Retinal pigment epithelial cell (primary cell): ENCODE measurements around the gene CCDC38.

Experiments
- DNase-seq: peaks from one replicate; pipeline ENCODE4 v3.0.0-alpha.2; 2010; ENCODE audit warnings: low read depth
- H3K4me3 ChIP-seq: 2 replicates; pipeline ENCODE4 v1.5.1; 2011; ENCODE audit warnings: mild to moderate bottlenecking, low read length, control low read depth, moderate library complexity
- CTCF ChIP-seq: conservative IDR thresholded peaks from 2 replicates; pipeline ENCODE4 v1.5.1; 2011; ENCODE audit warnings: low read depth, low read length, control low read depth, inconsistent platforms

Gene CCDC38

GRCh38 chr12:95884998-95885397, 57.4 kb downstream of the CCDC38 start:
- DNase-seq: no peak
- H3K4me3 ChIP-seq: no peak overlapping the region
- no peak for TF ChIP-seq CTCF

GRCh38 chr12:95882873-95883272, 59.5 kb downstream of the CCDC38 start:
- DNase-seq: no peak
- no peak overlapping the region for H3K4me3 ChIP-seq
- no peak for TF ChIP-seq CTCF

- DNase-seq: no peak
- no peak overlapping the region for H3K4me3 ChIP-seq
Measured at GRCh38 chr12:95882080-95882479, 60.3 kb downstream of the CCDC38 start.

DNA sequence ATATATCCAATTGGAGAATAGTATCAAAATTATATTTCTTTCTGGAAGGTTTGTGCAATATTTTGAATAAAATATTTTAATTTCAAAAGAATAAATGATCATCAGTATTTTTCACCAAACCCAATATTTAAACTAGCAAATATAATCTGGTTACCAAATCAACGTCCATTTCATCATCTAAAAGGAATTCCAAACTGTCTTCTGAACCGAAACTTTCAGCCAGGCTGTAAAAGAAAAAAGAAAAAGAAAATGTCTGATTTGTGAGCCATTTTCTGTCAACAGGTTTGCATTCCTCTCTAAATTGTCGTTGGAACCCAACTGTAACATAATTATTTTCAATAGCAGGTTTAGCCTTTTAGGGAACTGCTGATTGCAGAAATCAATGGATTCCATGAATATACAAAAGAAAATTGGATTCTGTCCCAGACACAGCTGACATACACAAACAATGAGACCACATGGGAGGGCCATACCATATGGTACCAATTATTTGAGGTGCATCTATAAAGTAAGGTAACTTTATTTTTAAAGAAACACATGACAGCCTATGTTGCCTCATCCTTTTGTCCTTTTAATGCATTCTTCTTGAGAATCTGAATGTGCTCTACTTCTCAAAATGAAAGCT, 61.0 kb downstream of the CCDC38 start:
- no peak overlapping the region for H3K4me3 ChIP-seq
- no peak for DNase-seq
- no peak for TF ChIP-seq CTCF

More at GRCh38 chr12:95882080-95882479, 60.3 kb downstream of the CCDC38 start:
- TF ChIP-seq CTCF: no peak

DNA sequence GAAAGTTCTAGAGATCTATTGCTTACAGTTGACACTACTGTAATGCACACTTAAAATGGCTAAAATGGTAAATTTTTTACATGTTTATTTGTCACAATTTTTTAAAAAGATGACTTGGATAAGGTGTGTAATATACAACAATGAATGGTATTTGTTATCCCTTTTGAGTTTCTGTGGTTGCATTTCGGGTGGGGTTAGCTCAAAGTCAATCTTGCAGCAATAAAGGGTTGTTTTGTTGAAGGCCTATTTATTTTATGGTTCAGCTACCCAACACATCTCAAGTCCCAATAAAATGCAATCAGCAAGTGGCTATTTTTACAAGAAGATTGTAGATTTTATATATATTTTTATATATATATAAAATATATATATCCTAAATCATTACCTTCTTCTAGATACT, 61.5 kb downstream of the CCDC38 start:
- H3K4me3 ChIP-seq: no peak overlapping the region
- TF ChIP-seq CTCF: no peak
- DNase-seq: no peak

DNA sequence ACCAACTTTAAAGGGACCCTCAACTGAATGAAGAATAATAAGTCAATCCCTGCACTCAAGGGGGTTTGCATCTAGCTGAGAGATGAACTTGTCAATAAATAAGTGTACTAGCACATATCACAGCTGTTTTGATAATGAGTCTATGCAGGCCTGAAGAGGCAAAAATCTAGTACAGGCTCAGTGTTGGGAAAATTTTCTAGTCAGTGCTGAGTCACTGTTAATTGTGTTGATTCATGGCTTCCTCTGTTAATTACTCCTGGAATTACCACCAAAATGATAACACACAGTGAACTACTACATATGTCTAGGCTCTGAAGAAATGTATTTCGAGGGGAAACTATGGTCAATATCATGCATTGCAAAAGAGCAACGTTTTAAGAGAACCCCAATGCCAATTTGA, 64.8 kb downstream of the CCDC38 start:
- no peak for TF ChIP-seq CTCF
- DNase-seq: no peak
- H3K4me3 ChIP-seq: no peak overlapping the region

DNA sequence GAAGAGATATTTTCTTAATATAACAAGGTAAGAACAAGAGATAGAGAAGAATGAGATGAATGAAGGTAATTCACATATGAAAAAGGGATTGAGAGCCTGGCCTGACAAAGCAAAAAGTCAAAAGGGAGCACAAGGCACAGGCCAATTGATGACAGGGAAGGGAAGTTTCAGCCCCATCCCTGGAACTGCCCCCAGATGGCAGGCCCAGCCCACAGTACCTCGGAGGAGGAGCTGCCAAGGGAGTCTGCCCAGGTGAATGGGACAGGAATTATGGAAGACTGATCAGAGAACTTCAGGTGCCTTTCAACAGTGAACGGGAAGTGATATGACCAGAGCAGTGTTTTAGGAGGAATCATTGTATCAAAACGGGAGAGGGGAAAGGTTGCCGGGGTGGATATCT, 68.0 kb downstream of the CCDC38 start:
- no peak overlapping the region for H3K4me3 ChIP-seq
- TF ChIP-seq CTCF: no peak
- no peak for DNase-seq
